ENCODE results near the gene CD2BP2. TPM values are rescaled to one million over a fixed set of nuclear protein-coding genes. Genes with fewer than 3 reads are reported as not detected.
A peak's percentile ranks its signal among the peaks of the same experiment; 100 is the strongest.

CD2BP2 gene
- total and polyA plus RNA-seq, 2 of the 13 experiments (the other 11 are each of a cell fraction or from before 2014, with no cell fraction given): 24.9 to 54.6 TPM

GRCh38 chr16:30369091-30369937, 14.2 kb upstream of the CD2BP2 start (continued):
- TF ChIP-seq SKIL (CRISPR knock-in tag; IDR thresholded peaks at IDR 0.05; ENCODE audit: borderline replicate concordance) (no peak), ZBTB4 (CRISPR knock-in tag; IDR thresholded peaks at IDR 0.05; ENCODE audit: borderline replicate concordance) (no peak), IKZF4 (CRISPR knock-in tag; IDR thresholded peaks at IDR 0.05; ENCODE audit: borderline replicate concordance, low read depth, not compliant biosample characterization) (peak; percentile 54), MAFG (CRISPR knock-in tag; IDR thresholded peaks at IDR 0.05) (no peak), ZNF776 (CRISPR knock-in tag; IDR thresholded peaks at IDR 0.05) (peak; percentile 42; the same call in 1 of the 2 replicates), ZNF44 (CRISPR knock-in tag; IDR thresholded peaks at IDR 0.05) (peak; percentile 90; the same call in 1 of the 2 replicates), AHR (CRISPR knock-in tag; IDR thresholded peaks at IDR 0.05) (0 out of 2 replicates have a peak, but pooled peaks have one; percentile 24), NRL (CRISPR knock-in tag; IDR thresholded peaks at IDR 0.05; ENCODE audit: borderline replicate concordance) (peak; percentile 24; the same call in 1 of the 2 replicates), KMT2A (CRISPR knock-in tag; IDR thresholded peaks at IDR 0.05) (peak; percentile 32; the same call in 1 of the 2 replicates), AGO2 (optimal IDR thresholded peaks at IDR 0.05; ENCODE audit: low read depth, low read length) (peak; percentile 61), GABPB1 (CRISPR knock-in tag; IDR thresholded peaks at IDR 0.05) (peak; percentile 11; the same call in 1 of the 2 replicates), GLI4 (CRISPR knock-in tag; IDR thresholded peaks at IDR 0.05; ENCODE audit: borderline replicate concordance) (peak; percentile 63; the same call in 1 of the 2 replicates), HMGXB4 (CRISPR knock-in tag; IDR thresholded peaks at IDR 0.05; ENCODE audit: borderline replicate concordance in 1 of 2, low read depth in 1 of 2) (peak; percentile 21 to 27; a peak in 1 of 4 replicates), CREB3 (CRISPR knock-in tag; IDR thresholded peaks at IDR 0.05) (no peak), SAP130 (CRISPR knock-in tag; IDR thresholded peaks at IDR 0.05; ENCODE audit: low read depth) (0 out of 2 replicates have a peak, but pooled peaks have one; percentile 20), ZNF235 (CRISPR knock-in tag; IDR thresholded peaks at IDR 0.05; ENCODE audit: borderline replicate concordance) (peak; percentile 63; the same call in 1 of the 2 replicates), ZKSCAN8 (CRISPR knock-in tag; IDR thresholded peaks at IDR 0.05; ENCODE audit: borderline replicate concordance) (no peak), PAX8 (CRISPR knock-in tag; IDR thresholded peaks at IDR 0.05; ENCODE audit: borderline replicate concordance) (no peak), TOE1 (CRISPR knock-in tag; IDR thresholded peaks at IDR 0.05) (0 out of 2 replicates have a peak, but pooled peaks have one; percentile 41)
